HEK293T (cell line): Measurements from ENCODE around the gene PGBD1.
"Not testable (repeated sequence)": the region's sequence is repeated elsewhere in the genome, so short reads cannot be mapped to it uniquely, and the experiment has no call there.

Experiments
- CTCF ChIA-PET: fragments of 350-600 bp; formaldehyde crosslinking; extraction: SDS; loops from one replicate; lab custom pipeline; 2021; ENCODE audit warnings: antibody characterized with exemption, inconsistent platforms; lab: Yijun Ruan, JAX
- POLR2A ChIA-PET: fragments of 350-600 bp; formaldehyde crosslinking; extraction: SDS; loops from one replicate; lab custom pipeline; 2020; ENCODE audit warnings: antibody characterized with exemption, inconsistent platforms; lab: Yijun Ruan, JAX
- DNase-seq: peaks from one replicate; pipeline ENCODE4 v3.0.0; 2012; ENCODE audit warnings: mixed read lengths; ENCODE audit errors: extremely low spot score
- ARNT ChIP-seq: fragments of 450-650 bp; IDR thresholded peaks from 2 replicates; pipeline ENCODE4 v1.6.1; 2017; ENCODE audit warnings: mild to moderate bottlenecking
- BHLHE40 ChIP-seq: fragments of 450-650 bp; IDR thresholded peaks from 2 replicates; pipeline ENCODE4 v1.6.1; 2016; ENCODE audit warnings: mild to moderate bottlenecking, moderate library complexity, borderline replicate concordance
- CTBP1 ChIP-seq: fragments of 450-650 bp; IDR thresholded peaks from 2 replicates; pipeline ENCODE4 v1.6.1; 2016; ENCODE audit warnings: borderline replicate concordance
- ELF4 ChIP-seq: fragments of 450-650 bp; IDR thresholded peaks from 2 replicates; pipeline ENCODE4 v1.6.1; 2017; ENCODE audit warnings: antibody characterized with exemption
- FOXA1 ChIP-seq: fragments of 450-650 bp; IDR thresholded peaks from 2 replicates; pipeline ENCODE4 v1.6.1; 2016; ENCODE audit warnings: mild to moderate bottlenecking
- FOXK2 ChIP-seq: fragments of 450-650 bp; IDR thresholded peaks from 2 replicates; pipeline ENCODE4 v1.6.1; 2016; ENCODE audit warnings: mild to moderate bottlenecking
- FOXM1 ChIP-seq: fragments of 450-650 bp; IDR thresholded peaks from 2 replicates; pipeline ENCODE4 v1.6.1; 2017; ENCODE audit warnings: mild to moderate bottlenecking, borderline replicate concordance
- HDGF ChIP-seq: fragments of 450-650 bp; IDR thresholded peaks from 2 replicates; pipeline ENCODE4 v1.6.1; 2017; ENCODE audit warnings: antibody characterized with exemption, borderline replicate concordance
- L3MBTL2 ChIP-seq: fragments of 450-650 bp; conservative IDR thresholded peaks from 2 replicates; pipeline ENCODE4 v1.6.1; 2016; ENCODE audit warnings: mild to moderate bottlenecking
- LEF1 ChIP-seq: fragments of 450-650 bp; IDR thresholded peaks from 2 replicates; pipeline ENCODE4 v1.6.1; 2017; ENCODE audit warnings: mild to moderate bottlenecking, borderline replicate concordance
- NFRKB ChIP-seq: fragments of 450-650 bp; IDR thresholded peaks from 2 replicates; pipeline ENCODE4 v1.6.1; 2016; ENCODE audit warnings: mild to moderate bottlenecking, moderate library complexity
- PKNOX1 ChIP-seq: fragments of 450-650 bp; IDR thresholded peaks from 2 replicates; pipeline ENCODE4 v1.6.1; 2016
- SP1 ChIP-seq: fragments of 450-650 bp; IDR thresholded peaks from 2 replicates; pipeline ENCODE4 v1.6.1; 2017
- SUZ12 ChIP-seq: fragments of 450-650 bp; IDR thresholded peaks from 2 replicates; pipeline ENCODE4 v1.6.1; 2016; ENCODE audit warnings: mild to moderate bottlenecking
- TARDBP ChIP-seq: fragments of 450-650 bp; IDR thresholded peaks from 2 replicates; pipeline ENCODE4 v1.6.1; 2016
- ZNF384 ChIP-seq: fragments of 450-650 bp; IDR thresholded peaks from 2 replicates; pipeline ENCODE4 v1.6.1; 2016

The PGBD1 gene

DNA sequence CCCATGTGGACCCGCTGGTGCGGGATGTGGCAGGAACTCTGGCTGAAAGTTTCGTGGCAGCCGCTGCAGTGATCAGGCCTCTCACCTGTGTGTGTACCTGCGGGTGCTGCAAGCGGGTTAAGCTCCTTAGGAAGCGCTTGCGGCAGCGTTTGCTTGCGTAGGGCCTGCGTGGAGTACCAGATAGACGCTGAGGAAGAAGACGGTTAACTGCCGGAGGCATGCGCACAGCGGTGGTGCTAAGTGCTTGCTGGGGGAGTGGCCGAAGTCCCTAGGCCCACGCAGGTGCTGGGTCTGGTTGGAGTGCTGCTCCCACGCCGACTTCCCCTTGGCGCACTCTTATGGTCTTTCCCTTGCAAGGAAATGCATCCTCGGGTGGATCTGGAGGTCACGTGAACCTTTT, 31.6 kb downstream of the PGBD1 start:
- TF ChIP-seq FOXM1 (no peak), TARDBP (no peak), BHLHE40 (no peak), SP1 (no peak), HDGF (no peak), FOXK2 (no peak), NFRKB (no peak), PKNOX1 (no peak), LEF1 (no peak), CTBP1 (no peak), ARNT (no peak), ELF4 (no peak), L3MBTL2 (no peak), ZNF384 (no peak), SUZ12 (no peak), FOXA1 (no peak)
- CTCF ChIA-PET, result no interaction called here
- no peak for DNase-seq
- POLR2A ChIA-PET, result interaction anchor here (1.0 kb wide), 1 partner anchor 23 kb away, joined by 3 read pairs; the partner anchor contains the start of gene ZSCAN31

- ChIA-PET CTCF (no interaction called here), POLR2A (no interaction called here)
- TF ChIP-seq TARDBP (no peak), BHLHE40 (no peak), FOXM1 (no peak), SP1 (no peak), SUZ12 (no peak), ARNT (no peak), ZNF384 (no peak), ELF4 (no peak), FOXK2 (no peak), PKNOX1 (no peak)
- no peak for DNase-seq
Observed at GRCh38 chr6:28315628-28316027, 34.3 kb downstream of the PGBD1 start.

GRCh38 chr6:28317866-28318265, 36.5 kb downstream of the PGBD1 start:
- DNase-seq, result not testable (repeated sequence)
- POLR2A ChIA-PET, result interaction anchor here (0.8 kb wide), 1 partner anchor 19 kb away, joined by 3 read pairs; the partner anchor contains the start of gene ZSCAN31

DNA sequence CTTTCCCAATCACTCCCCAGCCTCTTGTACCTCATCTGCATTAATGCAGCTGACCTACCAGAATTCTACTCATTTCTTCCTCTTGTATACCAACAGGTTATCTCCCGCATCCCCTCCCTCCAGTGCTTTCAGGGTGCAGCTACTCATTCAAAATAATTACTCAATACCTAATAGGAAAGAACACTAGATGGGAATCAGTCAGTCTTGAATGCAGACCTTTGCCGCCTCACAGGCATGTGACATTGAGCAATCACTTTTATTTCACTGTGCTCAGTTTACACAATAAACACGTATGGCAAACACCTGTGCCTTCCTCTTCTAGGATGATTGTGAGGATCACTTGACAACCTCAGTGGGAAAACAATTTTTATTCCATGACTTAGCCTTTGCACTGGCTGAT, 41.3 kb downstream of the PGBD1 start:
- no peak for TF ChIP-seq LEF1
- no peak for TF ChIP-seq L3MBTL2
- TF ChIP-seq FOXA1, result no peak
- no peak for TF ChIP-seq ARNT
- TF ChIP-seq BHLHE40, result no peak
- TF ChIP-seq SUZ12, result no peak
- TF ChIP-seq CTBP1, result no peak
- TF ChIP-seq TARDBP, result no peak
- no peak for TF ChIP-seq HDGF
- TF ChIP-seq FOXM1, result no peak
- TF ChIP-seq PKNOX1, result no peak
- no peak for TF ChIP-seq NFRKB
- TF ChIP-seq ZNF384, result no peak
- no peak for TF ChIP-seq ELF4
- DNase-seq, result no peak
- ChIA-PET POLR2A (no interaction called here), CTCF (no interaction called here)

More at GRCh38 chr6:28317866-28318265, 36.5 kb downstream of the PGBD1 start:
- CTCF ChIA-PET, result not testable (repeated sequence)

- ChIA-PET CTCF (no interaction called here), POLR2A (interaction anchor here (1.3 kb wide), 1 partner anchor 12 kb away, joined by 4 read pairs; the partner anchor contains the start of gene ZSCAN31)
- DNase-seq, result no peak
- TF ChIP-seq CTBP1 (no peak), SP1 (no peak), ZNF384 (no peak), LEF1 (no peak), SUZ12 (no peak), NFRKB (no peak), ELF4 (no peak)
Observed at GRCh38 chr6:28323813-28324424, 42.5 kb downstream of the PGBD1 start.

DNA sequence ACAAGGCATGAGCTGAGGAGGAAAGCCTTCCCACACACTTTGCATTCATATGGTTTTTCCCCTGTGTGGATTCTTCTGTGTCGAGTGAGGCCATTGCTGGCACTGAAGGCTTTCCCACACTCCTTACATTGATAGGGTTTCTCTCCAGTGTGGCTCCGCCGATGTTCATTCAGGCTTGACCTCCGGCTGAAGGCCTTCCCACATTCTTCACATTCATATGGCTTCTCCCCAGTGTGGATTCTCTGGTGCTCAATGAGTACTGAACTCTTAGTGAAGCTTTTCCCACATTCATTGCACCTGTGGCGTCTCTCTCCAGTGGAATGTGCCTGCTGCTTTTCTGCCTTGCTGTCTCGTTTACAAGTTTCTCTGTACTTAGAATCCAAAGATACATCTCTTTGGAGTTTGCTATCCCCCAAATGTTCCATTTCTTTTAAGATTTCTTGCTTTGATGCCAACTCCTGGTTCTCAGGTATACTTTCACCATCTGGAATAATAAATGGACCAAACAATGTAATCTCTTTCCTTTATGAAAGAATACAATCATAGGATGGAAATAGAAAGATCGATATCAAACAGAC, 45.1 kb downstream of the PGBD1 start:
- ChIA-PET CTCF (no interaction called here), POLR2A (no interaction called here)
- DNase-seq, result no peak
- TF ChIP-seq ELF4 (no peak), FOXM1 (no peak), CTBP1 (no peak), LEF1 (no peak), SUZ12 (no peak)

DNA sequence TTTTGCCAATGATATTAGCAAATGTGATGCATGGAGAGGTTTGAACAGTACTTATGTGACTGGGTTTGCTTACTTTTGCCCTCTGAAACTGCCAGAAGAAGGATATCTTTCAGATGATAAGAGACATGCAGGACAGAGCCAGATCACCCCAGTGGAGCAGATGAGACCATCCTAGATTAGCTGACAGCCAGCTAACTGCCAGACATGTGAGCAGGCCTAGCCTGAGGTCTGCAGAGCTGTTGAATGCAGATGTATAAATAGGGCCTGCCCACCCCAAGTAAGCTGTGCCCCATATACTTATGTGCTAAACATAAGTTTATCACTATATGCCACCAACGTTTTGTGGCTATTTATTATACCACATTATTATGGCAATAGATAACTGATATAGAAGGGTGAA, 48.7 kb downstream of the PGBD1 start:
- ChIA-PET CTCF (no interaction called here), POLR2A (no interaction called here)
- TF ChIP-seq ZNF384, result no peak
- TF ChIP-seq ELF4, result no peak
- TF ChIP-seq LEF1, result no peak
- TF ChIP-seq FOXK2, result no peak
- no peak for TF ChIP-seq FOXM1
- no peak for TF ChIP-seq HDGF
- no peak for TF ChIP-seq TARDBP
- TF ChIP-seq ARNT, result no peak
- no peak for TF ChIP-seq BHLHE40
- no peak for TF ChIP-seq L3MBTL2
- TF ChIP-seq SP1, result no peak
- no peak for DNase-seq
